Astrocyte of the hippocampus (primary cell): Measurements from ENCODE around the gene CCNB2.

Experiments used
- DNase-seq: peaks from one replicate; pipeline ENCODE4 v3.0.0; 2011; ENCODE audit warnings: low read depth, low spot score

Gene CCNB2

GRCh38 chr15:59166601-59167265 lies 61.8 kb downstream of the CCNB2 start:
- DNase-seq, result no peak

DNA sequence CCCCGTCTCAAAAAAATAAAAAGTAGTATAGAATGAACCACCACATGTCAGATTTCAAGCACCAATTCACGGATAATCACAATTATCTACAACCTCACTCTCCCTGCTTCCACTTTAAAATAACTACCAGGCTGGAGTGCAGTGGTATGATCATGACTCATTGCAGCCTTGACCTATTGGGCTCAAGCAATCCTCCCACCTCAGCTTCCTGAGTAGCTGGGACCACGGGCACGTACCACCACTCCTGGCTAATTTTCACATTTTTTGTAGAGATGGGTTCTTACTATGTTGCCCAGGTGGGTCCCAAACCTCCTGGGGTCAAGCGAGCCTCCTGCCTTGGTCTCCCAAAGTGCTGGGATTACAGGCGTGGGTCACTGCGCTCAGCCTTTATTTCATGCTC lies 63.6 kb downstream of the CCNB2 start:
- DNase-seq, result peak; percentile 50

DNA sequence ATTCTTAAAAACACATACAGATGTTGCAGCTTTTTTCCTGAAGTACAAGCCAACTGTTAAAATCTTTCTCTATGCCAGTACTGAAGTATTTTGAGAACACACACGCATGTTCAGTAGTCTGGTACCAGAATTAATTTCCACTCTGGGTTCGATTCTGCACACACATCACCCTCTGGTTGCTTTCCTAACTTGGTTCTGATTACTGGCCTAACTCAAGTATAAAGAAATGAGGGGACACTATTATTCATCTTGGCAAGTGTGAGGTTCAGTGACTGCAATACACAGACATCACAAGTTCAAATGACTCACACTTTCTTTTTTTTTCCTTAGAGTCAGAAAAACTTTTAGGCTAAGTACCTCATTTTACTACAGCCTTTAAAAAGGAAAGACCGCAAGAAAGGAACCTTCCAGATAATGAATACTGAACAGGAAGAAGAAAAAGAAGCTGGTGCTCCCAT lies 64.3 kb downstream of the CCNB2 start:
- peak; percentile 82 for DNase-seq

- DNase-seq, result peak; percentile 89
Measured at GRCh38 chr15:59170295-59171066, 65.5 kb downstream of the CCNB2 start.

GRCh38 chr15:59171067-59171397 lies 66.1 kb downstream of the CCNB2 start:
- no peak for DNase-seq

DNA sequence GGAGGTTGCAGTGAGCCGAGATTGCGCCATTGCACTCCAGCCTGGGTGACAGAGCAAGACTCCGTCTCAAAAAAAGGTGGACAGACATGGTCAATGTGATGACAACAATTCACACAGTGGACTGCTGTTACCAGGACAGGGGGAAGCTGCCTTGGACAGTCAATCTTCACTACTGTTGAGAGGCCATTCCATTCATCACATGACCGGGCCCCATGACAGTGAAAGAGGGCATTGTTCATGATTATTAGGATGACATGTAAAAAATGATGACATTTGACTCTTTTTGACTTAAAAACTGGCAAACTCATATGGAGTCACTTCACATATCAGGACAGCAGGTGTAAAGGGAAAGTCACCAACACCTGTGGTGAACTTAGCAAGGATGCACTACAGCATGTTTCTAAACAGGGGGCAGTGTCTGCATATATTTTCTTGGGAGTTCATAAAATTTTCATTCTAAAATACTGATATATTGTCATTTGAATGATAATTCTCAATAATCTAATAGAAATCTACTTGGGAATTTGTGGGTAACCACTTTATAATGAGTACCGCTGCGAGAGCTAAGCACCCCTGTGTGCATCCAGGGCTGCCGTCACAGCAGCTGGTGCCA lies 67.4 kb downstream of the CCNB2 start:
- no peak for DNase-seq

DNA sequence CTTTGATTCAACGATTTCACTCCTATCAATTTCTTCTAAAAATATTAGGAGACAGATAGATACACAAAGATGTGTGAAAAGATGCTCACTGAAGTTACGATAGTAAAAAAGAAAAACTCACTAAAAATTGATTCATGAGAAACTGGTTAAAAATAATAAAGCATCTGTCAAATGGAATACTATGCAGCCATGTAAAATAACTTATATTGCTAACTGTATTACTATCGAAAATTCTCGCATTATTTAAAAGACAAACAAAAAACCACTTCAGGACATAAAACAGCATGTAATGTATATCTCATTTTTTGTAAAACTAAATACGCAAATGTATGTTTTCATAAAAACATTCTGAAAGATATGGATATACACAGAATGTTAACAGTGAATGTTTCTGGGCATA lies 68.2 kb downstream of the CCNB2 start:
- DNase-seq, result no peak

- no peak for DNase-seq
Measured at GRCh38 chr15:59174151-59174834, 69.3 kb downstream of the CCNB2 start.
